K562 (cell line): ENCODE data around the gene FARP1. TPM values are rescaled to one million over a fixed set of nuclear protein-coding genes. Genes with fewer than 3 reads are reported as not detected.

ENCODE experiments used
- ATAC-seq: fragments of 200-7000 bp; cut with Tn5 transposase; 3 replicates; pipeline ENCODE4 v1.9.1; 2020; ENCODE audit warnings: moderate library complexity
- BruUV-seq: library from RNA; stranded (reverse); fragments of 400-500 nt; replicated peaks from 2 replicates; lab custom pipeline; 2021; lab: Mats Ljungman, UMichigan
- CTCF ChIA-PET: fragments of 300-600 bp; formaldehyde crosslinking; extraction: SDS; loops from one replicate; lab custom pipeline; 2021; ENCODE audit warnings: low intra/inter-chr PET ratio; lab: Yijun Ruan, JAX
- POLR2A ChIA-PET: fragments of 300-600, 350-650 bp; sonication (Branson Sonifier 250); formaldehyde crosslinking; extraction: SDS; loops from one replicate; lab custom pipeline; 2021; ENCODE audit warnings: antibody characterized with exemption, inconsistent platforms; lab: Yijun Ruan, JAX
- DNase-seq, 4 experiments: peaks; one replicate each; pipeline versions ENCODE4 v3.0.0 to v3.0.0-alpha.2; 2011 to 2018; ENCODE audit warnings: low spot score in 3 of 4, mixed read lengths in 3 of 4; ENCODE audit errors: extremely low read depth in 1 of 4
- FAIRE-seq: peaks from 2 replicates; lab custom pipeline; 2011; peaks lifted over from hg19 to GRCh38; lab: Jason Lieb, UNC
- H2AFZ ChIP-seq: 2 replicates; pipeline ENCODE4 v1.6.0; 2011; ENCODE audit warnings: low read depth, low read length, control low read depth, inconsistent platforms
- H3K27ac ChIP-seq: fragments of 200-600 bp; 3 replicates; pipeline ENCODE4 v1.8.0; 2011; ENCODE audit warnings: low read depth, mild to moderate bottlenecking, control low read depth, inconsistent platforms, low read length, moderate library complexity, mixed read lengths; ENCODE audit errors: extremely low read depth
- H3K27me3 ChIP-seq, 2 experiments: fragments of 300-600 bp in 1 of 2; 2 replicates in 1 of 2; 3 replicates in 1 of 2; pipeline versions ENCODE4 v1.6.0 to v1.8.0; 2011; ENCODE audit warnings: inconsistent platforms in 2 of 2, low read length in 2 of 2, mild to moderate bottlenecking in 1 of 2, mixed read lengths in 1 of 2, moderate library complexity in 1 of 2; ENCODE audit not compliant: control insufficient read depth in 2 of 2, insufficient read depth in 2 of 2
- H3K36me3 ChIP-seq: fragments of 300-600 bp; 3 replicates; pipeline ENCODE4 v1.8.0; 2011; ENCODE audit warnings: mild to moderate bottlenecking, low read length, inconsistent platforms; ENCODE audit not compliant: control insufficient read depth, insufficient read depth
- H3K4me1 ChIP-seq, 2 experiments: fragments of 200-600 bp in 1 of 2; replicated peaks in 1 of 2; 2 replicates in 1 of 2; 3 replicates in 1 of 2; pipeline versions ENCODE4 v1.5.1 to v1.8.0; 2011; ENCODE audit warnings: inconsistent platforms in 2 of 2, low read length in 2 of 2, mild to moderate bottlenecking in 1 of 2, mixed read lengths in 1 of 2, moderate library complexity in 1 of 2; ENCODE audit not compliant: control insufficient read depth in 2 of 2, insufficient read depth in 2 of 2
- H3K4me2 ChIP-seq: 2 replicates; pipeline ENCODE4 v1.6.1; 2011; ENCODE audit warnings: low read length, control low read depth, inconsistent platforms, mixed read lengths; ENCODE audit not compliant: insufficient read depth
- H3K4me3 ChIP-seq: fragments of 200-600 bp; sonication (generic), shearing (Covaris generic); 2 replicates; pipeline ENCODE4 v1.5.1; 2016; ENCODE audit warnings: control low read depth, inconsistent platforms
- H3K79me2 ChIP-seq: fragments of 200-600 bp; 3 replicates; pipeline ENCODE4 v1.8.0; 2011; ENCODE audit warnings: low read length, inconsistent platforms; ENCODE audit not compliant: control insufficient read depth, insufficient read depth
- H3K9ac ChIP-seq, 2 experiments: 2 replicates each; pipeline versions ENCODE4 v1.6.0 to v1.6.1; 2011; ENCODE audit warnings: low read depth in 2 of 2, low read length in 2 of 2, control low read depth in 1 of 2, inconsistent platforms in 1 of 2, mild to moderate bottlenecking in 1 of 2, mixed read lengths in 1 of 2; ENCODE audit not compliant: insufficient read depth in 1 of 2
- H3K9me1 ChIP-seq: one replicate; pipeline ENCODE4 v1.6.0; 2011; ENCODE audit warnings: inconsistent platforms, mild to moderate bottlenecking, low read length, moderate library complexity; ENCODE audit not compliant: control insufficient read depth, insufficient read depth
- H3K9me3 ChIP-seq: replicated peaks from 2 replicates; pipeline ENCODE4 v1.5.1; 2011; ENCODE audit warnings: low read depth, low read length, inconsistent platforms; ENCODE audit not compliant: control insufficient read depth, insufficient read depth
- H4K20me1 ChIP-seq: replicated peaks from 2 replicates; pipeline ENCODE4 v1.6.1; 2011; ENCODE audit warnings: low read length, inconsistent platforms, mixed read lengths; ENCODE audit not compliant: control insufficient read depth, insufficient read depth
- FIP1L1 ChIP-seq: fragments of 200-400 bp; formaldehyde crosslinking; IDR thresholded peaks from 2 replicates; pipeline ENCODE4 v1.6.1; 2018; ENCODE audit warnings: mild to moderate bottlenecking, low read depth, low read length; ENCODE audit not compliant: poor library complexity, severe bottlenecking
- LCOR ChIP-seq: sonication (generic); formaldehyde crosslinking; IDR thresholded peaks from 2 replicates; pipeline ENCODE4 v1.8.0; 2022; ENCODE audit warnings: mild to moderate bottlenecking, missing genetic modification reagents
- POLR2AphosphoS5 ChIP-seq: IDR thresholded peaks from 2 replicates; pipeline ENCODE4 v1.6.1; 2011; ENCODE audit warnings: mild to moderate bottlenecking, low read depth, low read length, moderate library complexity; ENCODE audit not compliant: control insufficient read depth, insufficient read depth
- TBP ChIP-seq: optimal IDR thresholded peaks from 2 replicates; pipeline ENCODE3; 2011; ENCODE audit warnings: low read depth, low read length, improper control_type of control experiment
- ZBTB17 ChIP-seq: fragments of 450-650 bp; formaldehyde crosslinking; IDR thresholded peaks from 2 replicates; pipeline ENCODE4 v1.4.0; 2020; ENCODE audit warnings: mild to moderate bottlenecking
- ZNF3 ChIP-seq: fragments of 250-450 bp; sonication (Bioruptor Pico); IDR thresholded peaks from 2 replicates; pipeline ENCODE4 v1.5.0; 2021; ENCODE audit warnings: mild to moderate bottlenecking, moderate library complexity
- WGBS: fragments of 100-300 bp; shearing (Covaris generic); methylation state at CpG from one replicate; pipeline ENCODE4 v1.1.6; 2016; ENCODE audit warnings: low coverage, mixed read lengths; ENCODE audit not compliant: insufficient coverage; ENCODE audit errors: missing lambda C conversion rate; 5-methylcytosine and 5-hydroxymethylcytosine counted together
- in situ Hi-C: fragments of 300-500 bp; cut with MboI; formaldehyde crosslinking; loops from 4 replicates; pipeline ENCODE4 v1.15.0; 2018; ENCODE audit warnings: inconsistent platforms, mixed read lengths
- intact Hi-C: fragments of 100-400 bp; cut with micrococcal nuclease; formaldehyde crosslinking; loops from 2 replicates; pipeline ENCODE4 v1.14.2; 2022
- polyA plus RNA-seq, 8 experiments: library from polyadenylated mRNA; depleted of rRNA in 4 of 8; stranded (reverse) in 5 of 8; unstranded in 3 of 8; fragments of >200 nt; fragmentation: Nextera tagmentation in 2 of 8; fragmentation: Illumina TruSeq in 1 of 8; extraction: Ambion mirVana in 2 of 8; extraction: Trizol in 1 of 8; gene quantifications; 2 replicates each; pipeline versions ENCODE4 v1.2.1 to v1.2.3, GENCODE V29; 2011 to 2014; ENCODE audit warnings: inconsistent platforms in 1 of 8, missing spikeins in 1 of 8
- total RNA-seq, 7 experiments: library from RNA; depleted of rRNA in 6 of 7; stranded (reverse); fragments of >200 nt in 6 of 7; fragmentation: Illumina TruSeq in 2 of 7; extraction: Trizol in 2 of 7; gene quantifications; 2 replicates each; pipeline versions ENCODE4 v1.2.1 to v1.2.3, GENCODE V29; 2011 to 2021; ENCODE audit warnings: low replicate concordance in 1 of 7
- TF ChIP-seq, protein P1 (sequence below): sonication (generic); formaldehyde crosslinking; IDR thresholded peaks from 2 replicates; pipeline ENCODE4 v1.9.0; 2022; ENCODE audit warnings: mild to moderate bottlenecking, missing genetic modification reagents

Gene FARP1
- total and polyA plus RNA-seq, 9 of the 15 experiments (the other 6 are each of a cell fraction or from before 2014, with no cell fraction given), result 0.03 to 0.29 (median 0.05) TPM; not detected in 3

DNA sequence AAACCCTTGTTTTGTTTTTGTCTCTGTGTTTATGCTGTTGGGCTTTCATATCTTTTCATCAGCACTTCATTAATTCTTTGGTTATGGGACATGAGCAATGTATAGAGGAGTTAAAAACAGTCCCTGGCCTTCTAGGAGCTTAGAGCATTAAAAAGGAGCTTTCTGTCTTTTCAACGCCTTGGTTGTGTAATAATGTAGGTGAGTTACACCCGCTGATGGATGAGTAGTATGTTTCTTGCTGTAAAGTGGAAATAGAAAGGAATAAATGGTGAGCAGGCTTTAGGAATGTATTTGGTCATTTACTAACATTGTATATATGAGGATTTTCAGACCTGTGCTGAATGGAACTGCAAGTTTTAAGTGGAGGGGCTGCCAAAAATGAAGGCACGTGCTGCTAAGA lies 155.7 kb downstream of the FARP1 start:
- Histone ChIP-seq H3K9ac (no peak overlapping the region), H3K9me3 (no peaks in the 10 kb centered on the region), H3K27ac (no peak overlapping the region), H3K36me3 (no peaks in the 10 kb centered on the region), H4K20me1 (no peaks in the 10 kb centered on the region), H3K4me3 (no peak overlapping the region), H2AFZ (no peak overlapping the region), H3K79me2 (no peaks in the 10 kb centered on the region), H3K4me1 (no peaks in the 10 kb centered on the region), H3K27me3 (peaks cover 0 to 23% of the 10 kb centered on the region in 2 experiments; a peak in 2 of 5 replicates), H3K4me2 (no peak overlapping the region)
- in situ Hi-C loops (no loop called here), intact Hi-C loops (no loop called here)
- FAIRE-seq (no peak), ATAC-seq (no peak), DNase-seq (no peak)
- 0% methylated on average over 3 of the region's 3 CpGs for whole genome bisulfite sequencing
- POLR2A ChIA-PET, result no interaction called here
- TF ChIP-seq ZNF3 (CRISPR knock-in tag) (no peak), FIP1L1 (no peak)
- TF ChIP-seq, all 486 proteins: peak for 0
- CTCF ChIA-PET, result no interaction called here
- H3K9me1 ChIP-seq, result no peaks in the 10 kb centered on the region
- no TSS peak for BruUV-seq

DNA sequence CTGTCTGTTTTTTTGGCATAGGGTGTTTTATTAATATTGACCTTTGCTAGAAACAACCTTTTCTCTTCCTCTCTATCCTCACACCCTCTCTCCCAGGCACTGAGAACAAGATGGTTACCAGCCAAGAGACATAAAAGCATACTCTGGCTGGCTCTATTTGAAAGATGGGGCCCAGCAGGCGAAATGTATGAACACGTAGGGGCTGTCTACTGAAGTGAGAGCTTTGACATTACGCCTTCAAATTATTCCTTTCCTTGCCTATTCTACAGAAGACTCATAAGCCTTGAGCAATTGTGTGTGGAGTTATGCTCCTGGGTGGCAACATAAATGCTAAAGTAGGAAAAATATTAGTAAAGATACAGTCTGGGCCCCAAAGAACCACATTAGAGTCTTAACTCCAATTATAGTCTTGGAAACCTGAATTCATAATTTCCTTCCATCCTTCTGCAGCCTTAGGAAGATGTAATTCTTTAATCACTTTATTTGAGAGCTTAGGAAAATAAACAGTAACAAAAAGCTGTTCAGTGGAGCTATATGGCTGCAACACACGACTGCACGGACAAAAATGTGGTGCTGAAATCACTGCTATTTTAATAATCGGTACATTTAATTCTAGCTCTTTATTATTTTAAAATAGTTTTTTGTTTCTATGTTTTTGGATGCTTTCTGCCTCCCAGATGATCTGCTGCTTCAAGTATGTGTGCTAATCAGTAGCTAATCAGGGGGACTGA lies 156.5 kb downstream of the FARP1 start:
- TF ChIP-seq ZBTB17 (CRISPR knock-in tag), result no peak
- no peak for TF ChIP-seq POLR2AphosphoS5
- TF ChIP-seq, protein P1, sequence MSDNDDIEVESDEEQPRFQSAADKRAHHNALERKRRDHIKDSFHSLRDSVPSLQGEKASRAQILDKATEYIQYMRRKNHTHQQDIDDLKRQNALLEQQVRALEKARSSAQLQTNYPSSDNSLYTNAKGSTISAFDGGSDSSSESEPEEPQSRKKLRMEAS (CRISPR knock-in tag), result no peak
- TF ChIP-seq LCOR (CRISPR knock-in tag), result no peak
- no peak for TF ChIP-seq TBP
- intact Hi-C loops (no loop called here), in situ Hi-C loops (no loop called here)
- H3K9me1 ChIP-seq, result no peaks in the 10 kb centered on the region
- ChIA-PET CTCF (no interaction called here), POLR2A (interaction anchor here (0.8 kb wide), 1 partner anchor 46 kb away, joined by 3 read pairs; no protein-coding TSS in a partner anchor)
- H2AFZ ChIP-seq, result no peak overlapping the region
- H3K36me3 ChIP-seq, result no peaks in the 10 kb centered on the region
- H3K27me3 ChIP-seq, result peaks cover 0 to 23% of the 10 kb centered on the region in 2 experiments; a peak in 2 of 5 replicates
- H3K4me3 ChIP-seq, result no peak overlapping the region
- no TSS peak for BruUV-seq
- H3K4me1 ChIP-seq, result no peaks in the 10 kb centered on the region
- no peak for DNase-seq
- no peaks in the 10 kb centered on the region for H3K9me3 ChIP-seq
- FAIRE-seq, result no peak
- H3K27ac ChIP-seq, result no peak overlapping the region
- no peak for ATAC-seq
- H3K79me2 ChIP-seq, result no peaks in the 10 kb centered on the region
- H4K20me1 ChIP-seq, result no peaks in the 10 kb centered on the region
- 4% methylated on average over 6 of the region's 6 CpGs for WGBS
- no peak overlapping the region for H3K9ac ChIP-seq
- no peak overlapping the region for H3K4me2 ChIP-seq
